Loucy (cell line): ENCODE data around the gene NBEA.

Experiments used
- EZH2phosphoT487 ChIP-seq: fragments of 200-600 bp; IDR thresholded peaks from 2 replicates; pipeline ENCODE4 v1.6.1; 2018; ENCODE audit warnings: antibody characterized with exemption, mild to moderate bottlenecking, moderate library complexity, borderline replicate concordance
- TF ChIP-seq, protein P1 (sequence below): fragments of 200-600 bp; sonication (generic); conservative IDR thresholded peaks from 2 replicates; pipeline ENCODE4 v1.5.1; 2014; ENCODE audit warnings: mild to moderate bottlenecking, antibody characterized with exemption, low read length

DNA sequence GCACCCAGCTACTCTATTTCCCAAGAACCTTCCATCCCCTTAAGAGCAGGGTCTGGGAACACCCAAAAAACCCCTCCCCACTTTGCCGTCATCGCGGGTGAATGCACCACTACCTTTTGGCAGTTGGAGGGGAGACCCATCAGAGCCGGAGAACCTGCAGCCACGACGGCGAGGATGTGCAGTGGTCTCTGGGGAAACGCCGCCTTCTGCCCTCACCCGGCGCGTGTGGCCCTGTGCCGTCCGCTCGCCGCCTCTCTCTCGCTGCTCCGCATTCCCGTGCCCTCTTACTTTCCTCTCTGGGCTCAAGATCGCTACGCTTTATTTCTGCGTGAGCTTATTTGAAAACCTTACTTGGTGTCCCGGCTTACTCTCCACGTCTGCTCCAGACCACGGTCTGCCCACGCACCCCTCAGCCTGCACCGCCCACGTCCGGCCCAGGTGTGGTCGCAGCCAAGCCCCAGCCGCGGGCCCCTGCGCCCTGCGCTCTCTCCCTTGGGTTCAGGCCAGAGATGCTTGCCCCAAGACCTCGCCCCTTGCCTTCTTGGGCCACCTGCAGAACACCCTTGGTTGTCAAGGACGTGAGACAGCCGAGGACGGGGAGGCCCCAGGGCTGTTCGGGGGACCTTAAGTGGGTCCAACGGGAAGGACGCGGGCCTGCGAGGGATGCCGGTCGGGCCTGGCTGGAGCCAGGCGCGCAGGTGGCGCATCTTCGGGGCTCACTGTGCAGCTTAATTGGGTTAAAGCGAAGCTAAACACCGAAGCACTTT is 536.4 kb downstream of the NBEA start:
- TF ChIP-seq, protein P1, sequence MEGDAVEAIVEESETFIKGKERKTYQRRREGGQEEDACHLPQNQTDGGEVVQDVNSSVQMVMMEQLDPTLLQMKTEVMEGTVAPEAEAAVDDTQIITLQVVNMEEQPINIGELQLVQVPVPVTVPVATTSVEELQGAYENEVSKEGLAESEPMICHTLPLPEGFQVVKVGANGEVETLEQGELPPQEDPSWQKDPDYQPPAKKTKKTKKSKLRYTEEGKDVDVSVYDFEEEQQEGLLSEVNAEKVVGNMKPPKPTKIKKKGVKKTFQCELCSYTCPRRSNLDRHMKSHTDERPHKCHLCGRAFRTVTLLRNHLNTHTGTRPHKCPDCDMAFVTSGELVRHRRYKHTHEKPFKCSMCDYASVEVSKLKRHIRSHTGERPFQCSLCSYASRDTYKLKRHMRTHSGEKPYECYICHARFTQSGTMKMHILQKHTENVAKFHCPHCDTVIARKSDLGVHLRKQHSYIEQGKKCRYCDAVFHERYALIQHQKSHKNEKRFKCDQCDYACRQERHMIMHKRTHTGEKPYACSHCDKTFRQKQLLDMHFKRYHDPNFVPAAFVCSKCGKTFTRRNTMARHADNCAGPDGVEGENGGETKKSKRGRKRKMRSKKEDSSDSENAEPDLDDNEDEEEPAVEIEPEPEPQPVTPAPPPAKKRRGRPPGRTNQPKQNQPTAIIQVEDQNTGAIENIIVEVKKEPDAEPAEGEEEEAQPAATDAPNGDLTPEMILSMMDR: no peak
- no peak for TF ChIP-seq EZH2phosphoT487
